PC-3 (cell line): Measurements from ENCODE around the gene MORN5. TPM values are rescaled to one million over a fixed set of nuclear protein-coding genes. Genes with fewer than 3 reads are reported as not detected.

Experiments
- ATAC-seq: fragments of 200-7000 bp; cut with Tn5 transposase; 2 replicates; pipeline ENCODE4 v1.9.1; 2020; ENCODE audit warnings: mild to moderate bottlenecking, moderate library complexity
- BruUV-seq: library from RNA; stranded (reverse); fragments of 400-500 nt; replicated peaks from 2 replicates; lab custom pipeline; 2021; lab: Mats Ljungman, UMichigan
- CTCF ChIA-PET: fragments of 300-600 bp; sonication (Branson Sonifier 250); formaldehyde crosslinking; loops from one replicate; lab custom pipeline; 2022; ENCODE audit warnings: antibody characterized with exemption; lab: Charles Lee
- POLR2A ChIA-PET: fragments of 300-600 bp; sonication (Branson Sonifier 250); formaldehyde crosslinking; loops from one replicate; lab custom pipeline; 2022; ENCODE audit warnings: antibody characterized with exemption; ENCODE audit not compliant: unreplicated experiment; lab: Charles Lee
- DNase-seq: peaks from one replicate; pipeline ENCODE4 v3.0.0-alpha.2; 2015
- H2AFZ ChIP-seq: fragments of 300-600 bp; sonication (generic); 2 replicates; pipeline ENCODE4 v1.6.0; 2016; ENCODE audit warnings: antibody characterized with exemption, low read length
- H3F3A ChIP-seq: fragments of 300-600 bp; sonication (generic); one replicate; pipeline ENCODE4 v1.6.0; 2017; ENCODE audit warnings: antibody characterized with exemption, low read length, control low read depth, mild to moderate bottlenecking; ENCODE audit not compliant: unreplicated experiment
- H3K27ac ChIP-seq: fragments of 300-600 bp; sonication (generic); 2 replicates; pipeline ENCODE4 v1.5.1; 2016; ENCODE audit warnings: mild to moderate bottlenecking, low read length
- H3K27me3 ChIP-seq: fragments of 300-600 bp; sonication (generic); 2 replicates; pipeline ENCODE4 v1.6.1; 2016; ENCODE audit warnings: low read length, mixed read lengths
- H3K36me3 ChIP-seq: fragments of 300-600 bp; sonication (generic); 2 replicates; pipeline ENCODE4 v1.6.1; 2016; ENCODE audit warnings: low read depth, mixed run types, low read length, mixed read lengths
- H3K4me1 ChIP-seq: fragments of 300-600 bp; sonication (generic); 2 replicates; pipeline ENCODE4 v1.5.1; 2016; ENCODE audit warnings: low read length; ENCODE audit not compliant: insufficient read depth
- H3K4me2 ChIP-seq: fragments of 300-600 bp; sonication (generic); 2 replicates; pipeline ENCODE4 v1.6.0; 2016; ENCODE audit warnings: low read length
- H3K4me3 ChIP-seq: fragments of 300-600 bp; sonication (generic); 2 replicates; pipeline ENCODE4 v1.5.1; 2016; ENCODE audit warnings: mild to moderate bottlenecking, low read length, mixed read lengths
- H3K79me2 ChIP-seq: fragments of 300-600 bp; sonication (generic); 2 replicates; pipeline ENCODE4 v1.6.1; 2017; ENCODE audit warnings: low read length, mixed read lengths
- H3K9ac ChIP-seq: fragments of 300-600 bp; sonication (generic); 2 replicates; pipeline ENCODE4 v1.6.0; 2016; ENCODE audit warnings: mild to moderate bottlenecking, low read length
- H3K9me2 ChIP-seq: fragments of 300-600 bp; sonication (generic); replicated peaks from 2 replicates; pipeline ENCODE4 v1.6.1; 2016; ENCODE audit warnings: mixed run types, low read length, mixed read lengths
- H3K9me3 ChIP-seq: fragments of 300-600 bp; sonication (generic); 2 replicates; pipeline ENCODE4 v1.6.1; 2016; ENCODE audit warnings: low read length, mixed read lengths
- H4K20me1 ChIP-seq: fragments of 300-600 bp; sonication (generic); 2 replicates; pipeline ENCODE4 v1.6.1; 2016; ENCODE audit warnings: low read length, mixed read lengths
- CTCF ChIP-seq: fragments of 300-600 bp; sonication (generic); conservative IDR thresholded peaks from 2 replicates; pipeline ENCODE4 v1.5.1; 2017; ENCODE audit warnings: antibody characterized with exemption, low read depth, mild to moderate bottlenecking, low read length
- EZH2 ChIP-seq: fragments of 300-600 bp; sonication (generic); IDR thresholded peaks from one replicate; pipeline ENCODE4 v1.6.1; 2017; ENCODE audit warnings: antibody characterized with exemption, mild to moderate bottlenecking, low read length; ENCODE audit not compliant: unreplicated experiment
- EZH2phosphoT487 ChIP-seq: fragments of 300-600 bp; sonication (generic); IDR thresholded peaks from 2 replicates; pipeline ENCODE4 v1.6.1; 2018; ENCODE audit warnings: mild to moderate bottlenecking, antibody characterized with exemption, low read length, borderline replicate concordance
- intact Hi-C: fragments of 100-400 bp; cut with micrococcal nuclease; formaldehyde crosslinking; loops from 2 replicates; pipeline ENCODE4 v1.9.0; 2023
- total RNA-seq: library from RNA; depleted of rRNA; stranded (reverse); fragments of >200 nt; gene quantifications from 2 replicates; pipeline ENCODE4 v1.2.3, GENCODE V29; 2014

MORN5 gene
- total RNA-seq, 1 experiment from 2014 or later: not detected

- H4K20me1 ChIP-seq: no peaks in the 10 kb centered on the region
- no peak overlapping the region for H2AFZ ChIP-seq
- no peaks in the 10 kb centered on the region for H3K27me3 ChIP-seq
- peak; percentile 76 for DNase-seq
- peaks cover 26% of the 10 kb centered on the region for H3K36me3 ChIP-seq
- peak overlapping the region; percentile 57 for H3K4me2 ChIP-seq
- no peaks in the 10 kb centered on the region for H3K9me2 ChIP-seq
- H3K4me1 ChIP-seq: peaks cover 29% of the 10 kb centered on the region
- ATAC-seq: peak; percentile 92
- POLR2A ChIA-PET: interaction anchor here (0.6 to 0.7 kb wide), 2 partner anchors 23 to 124 kb away, joined by 4 read pairs; partner anchors contain the start of genes MRRF and RBM18
- peaks cover 4% of the 10 kb centered on the region for H3F3A ChIP-seq
- intact Hi-C loops: loop anchor here (5.0 kb wide), 1 partner anchor 52 kb away; no protein-coding TSS in a partner anchor
- no peak overlapping the region for H3K4me3 ChIP-seq
- no peaks in the 10 kb centered on the region for H3K79me2 ChIP-seq
- H3K9ac ChIP-seq: peak overlapping the region; percentile 52
- peak overlapping the region; percentile 92 for H3K27ac ChIP-seq
- CTCF ChIA-PET: no interaction called here
- no TSS peak for BruUV-seq
- TF ChIP-seq CTCF (no peak), EZH2phosphoT487 (no peak)
- no peaks in the 10 kb centered on the region for H3K9me3 ChIP-seq
Observed at GRCh38 chr9:122140368-122141193, 19.1 kb upstream of the MORN5 start.

- H3K27me3 ChIP-seq: no peaks in the 10 kb centered on the region
- peaks cover 26% of the 10 kb centered on the region for H3K36me3 ChIP-seq
- peaks cover 29% of the 10 kb centered on the region for H3K4me1 ChIP-seq
- H3K79me2 ChIP-seq: no peaks in the 10 kb centered on the region
- H3K9me2 ChIP-seq: no peaks in the 10 kb centered on the region
- H3K9me3 ChIP-seq: no peaks in the 10 kb centered on the region
- BruUV-seq: no TSS peak
- no peaks in the 10 kb centered on the region for H4K20me1 ChIP-seq
- intact Hi-C loops: loop anchor here (5.0 kb wide), 1 partner anchor 51 kb away; no protein-coding TSS in a partner anchor
- ATAC-seq (no peak), DNase-seq (no peak)
- ChIA-PET POLR2A (no interaction called here), CTCF (no interaction called here)
- TF ChIP-seq EZH2 (no peak), CTCF (no peak), EZH2phosphoT487 (no peak)
- peaks cover 4% of the 10 kb centered on the region for H3F3A ChIP-seq
- H3K9ac ChIP-seq: no peak overlapping the region
- H2AFZ ChIP-seq: no peak overlapping the region
- H3K27ac ChIP-seq: peak overlapping the region; percentile 88; the same call in 1 of the 2 replicates
- H3K4me2 ChIP-seq: no peak overlapping the region
- H3K4me3 ChIP-seq: no peak overlapping the region
Observed at GRCh38 chr9:122141671-122142070, 18.0 kb upstream of the MORN5 start.

- POLR2A ChIA-PET: no interaction called here
- Histone ChIP-seq H3K4me3 (no peak overlapping the region), H3K9me2 (no peaks in the 10 kb centered on the region), H3K4me1 (peaks cover 29% of the 10 kb centered on the region), H3K27ac (no peak overlapping the region), H4K20me1 (no peaks in the 10 kb centered on the region), H3K4me2 (no peak overlapping the region), H3K9me3 (no peaks in the 10 kb centered on the region), H3K27me3 (no peaks in the 10 kb centered on the region), H3K36me3 (peaks cover 26% of the 10 kb centered on the region), H3F3A (peaks cover 4% of the 10 kb centered on the region), H2AFZ (no peak overlapping the region), H3K9ac (no peak overlapping the region), H3K79me2 (no peaks in the 10 kb centered on the region)
- CTCF ChIA-PET: interaction anchor here (0.6 kb wide), 1 partner anchor 46 kb away, joined by 3 read pairs; no protein-coding TSS in a partner anchor
- BruUV-seq: no TSS peak
- intact Hi-C loops: loop anchor here (5.0 kb wide), 1 partner anchor 49 kb away; no protein-coding TSS in a partner anchor
- TF ChIP-seq EZH2: no peak
- no peak for TF ChIP-seq EZH2phosphoT487
- no peak for TF ChIP-seq CTCF
- ATAC-seq (no peak), DNase-seq (no peak)
Observed at GRCh38 chr9:122143296-122143695, 16.4 kb upstream of the MORN5 start.
